Peyer's patch (tissue), 4 donors: ENCODE measurements around the gene SZRD1.

Experiments used
- CTCF ChIP-seq, 6 experiments: fragments of 450-650 bp in 4 of 6; fragments of 200-600 bp in 2 of 6; sonication (generic) in 1 of 6; IDR thresholded peaks; one replicate each; pipeline ENCODE4 v1.5.1; 2017 to 2019; ENCODE audit warnings: antibody characterized with exemption in 6 of 6, mild to moderate bottlenecking in 3 of 6, moderate library complexity in 1 of 6
- POLR2A ChIP-seq, 2 donors: fragments of 450-650 bp; IDR thresholded peaks; one replicate each; pipeline ENCODE4 v1.5.1; 2017; ENCODE audit warnings: antibody characterized with exemption in 2 of 2, mild to moderate bottlenecking in 2 of 2, moderate library complexity in 2 of 2

DNA sequence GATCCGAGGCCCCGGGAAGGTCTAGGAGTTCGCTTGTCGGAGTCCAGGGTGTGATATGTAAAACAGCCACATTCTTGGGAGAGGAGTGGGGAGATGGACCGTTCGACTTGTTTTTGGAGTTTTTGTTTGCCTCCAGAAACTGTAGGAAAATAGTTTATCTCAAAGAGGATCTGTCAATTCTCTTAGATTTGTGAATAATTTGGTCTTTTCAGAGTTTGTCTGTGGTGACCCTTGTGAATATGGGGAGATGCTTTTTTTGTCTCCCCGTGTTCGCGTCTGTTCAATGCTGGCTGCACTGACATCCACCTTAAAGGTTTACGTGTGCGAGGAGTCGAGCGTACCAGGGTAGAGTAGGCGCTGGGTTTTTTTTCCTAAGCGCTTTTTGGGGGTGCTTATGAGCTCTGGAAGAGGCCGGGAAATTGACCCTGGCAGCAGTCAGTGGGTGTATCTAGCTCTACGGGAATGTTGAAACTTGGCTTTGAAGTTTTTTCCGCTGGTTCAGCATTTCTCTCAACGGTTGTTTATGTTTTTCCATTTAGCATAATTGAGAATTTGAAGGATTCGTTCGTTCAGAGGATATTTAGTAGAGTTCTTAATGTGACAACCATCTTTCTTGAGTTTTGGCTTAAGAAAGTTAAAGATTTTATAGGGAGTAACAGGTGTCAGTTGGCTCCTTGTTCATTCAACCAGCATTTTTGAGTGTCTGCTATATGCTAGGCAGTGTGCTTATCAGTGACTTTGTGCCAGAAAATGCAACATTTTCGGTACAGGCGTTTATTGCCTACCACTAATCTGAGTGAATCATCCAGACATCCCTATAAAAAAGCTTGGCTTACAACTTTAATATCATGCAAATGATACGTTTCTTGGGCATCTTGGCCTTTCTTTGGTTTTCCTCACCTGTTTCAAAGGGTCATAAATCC, 1.2 kb downstream of the SZRD1 start:
- TF ChIP-seq CTCF (IDR thresholded peaks at IDR 0.05) (no peak), POLR2A (IDR thresholded peaks at IDR 0.05) (no peak)
